Omental fat pad (tissue), 4 donors: ENCODE data around the gene ANK3. TPM values are rescaled to one million over a fixed set of nuclear protein-coding genes. Genes with fewer than 3 reads are reported as not detected.

Experiments
- ATAC-seq: fragments of 150-250 bp; one replicate; pipeline ENCODE4 v1.9.1; 2016; ENCODE audit warnings: mild to moderate bottlenecking, moderate library complexity; ENCODE audit not compliant: low FRiP score
- DNase-seq: peaks from one replicate; pipeline ENCODE4 v3.0.0-alpha.2; 2019; ENCODE audit warnings: low spot score
- total RNA-seq, 4 donors: library from RNA; depleted of rRNA; stranded (reverse); fragments of >200 nt; gene quantifications; one replicate each; pipeline ENCODE4 v1.1.0, GENCODE V29; 2016
- TF ChIP-seq, protein P1 (sequence below), 3 donors: fragments of 450-650 bp; IDR thresholded peaks; one replicate each; pipeline ENCODE4 v1.5.1; 2016 to 2017; ENCODE audit warnings: antibody characterized with exemption in 3 of 3, mild to moderate bottlenecking in 3 of 3, moderate library complexity in 2 of 3

ANK3 gene
- total RNA-seq, 4 donors from 2014 or later: 10.5 to 22.5 (median 13.3) TPM

DNA sequence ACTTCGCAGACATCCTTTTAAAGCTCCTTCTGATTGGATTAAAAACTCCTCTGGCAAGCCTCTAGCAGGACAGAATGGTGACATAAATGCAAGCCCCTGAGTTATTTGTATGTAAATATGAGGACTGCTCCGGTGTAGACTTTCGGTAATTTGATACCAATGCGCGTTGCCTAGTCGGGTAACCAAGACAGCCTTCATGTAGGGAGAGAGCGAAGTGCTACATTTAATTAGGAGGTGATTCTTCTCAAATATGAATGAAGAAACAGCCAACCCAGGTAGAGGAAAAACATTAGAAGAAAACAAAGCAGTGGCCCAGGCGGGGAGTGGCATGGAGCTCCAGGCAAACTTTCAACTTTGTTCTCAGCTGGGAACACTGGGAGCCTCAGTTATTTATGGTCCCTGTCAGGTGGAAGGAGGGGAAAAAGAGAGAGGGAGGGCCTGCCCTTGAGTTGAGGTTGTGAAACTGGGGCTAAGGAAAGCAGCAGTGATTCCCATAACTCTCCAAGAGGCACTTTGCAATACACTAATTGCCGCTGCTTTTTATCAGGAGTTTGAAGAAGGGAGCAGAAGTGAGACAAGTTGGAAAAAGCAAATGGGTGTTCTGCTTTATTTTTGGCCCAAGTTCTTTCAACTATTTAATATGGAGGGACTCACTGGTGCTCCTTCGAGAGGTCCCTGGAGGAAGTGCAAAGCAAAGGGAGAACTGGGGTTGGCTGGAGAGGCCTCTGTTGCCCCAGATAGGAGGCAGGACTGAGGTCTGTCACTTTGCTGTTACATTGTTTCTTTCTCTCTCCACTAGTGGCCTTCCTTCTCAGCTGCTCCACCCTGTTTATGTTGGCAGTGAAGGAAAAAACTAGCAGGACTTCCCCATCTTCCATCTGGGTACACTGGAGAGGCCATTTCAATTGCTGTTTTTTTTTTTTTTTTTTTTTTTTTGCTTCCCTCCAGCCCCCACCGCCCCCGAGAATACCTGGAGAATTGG lies 248.7 kb downstream of the ANK3 start:
- TF ChIP-seq, protein P1, sequence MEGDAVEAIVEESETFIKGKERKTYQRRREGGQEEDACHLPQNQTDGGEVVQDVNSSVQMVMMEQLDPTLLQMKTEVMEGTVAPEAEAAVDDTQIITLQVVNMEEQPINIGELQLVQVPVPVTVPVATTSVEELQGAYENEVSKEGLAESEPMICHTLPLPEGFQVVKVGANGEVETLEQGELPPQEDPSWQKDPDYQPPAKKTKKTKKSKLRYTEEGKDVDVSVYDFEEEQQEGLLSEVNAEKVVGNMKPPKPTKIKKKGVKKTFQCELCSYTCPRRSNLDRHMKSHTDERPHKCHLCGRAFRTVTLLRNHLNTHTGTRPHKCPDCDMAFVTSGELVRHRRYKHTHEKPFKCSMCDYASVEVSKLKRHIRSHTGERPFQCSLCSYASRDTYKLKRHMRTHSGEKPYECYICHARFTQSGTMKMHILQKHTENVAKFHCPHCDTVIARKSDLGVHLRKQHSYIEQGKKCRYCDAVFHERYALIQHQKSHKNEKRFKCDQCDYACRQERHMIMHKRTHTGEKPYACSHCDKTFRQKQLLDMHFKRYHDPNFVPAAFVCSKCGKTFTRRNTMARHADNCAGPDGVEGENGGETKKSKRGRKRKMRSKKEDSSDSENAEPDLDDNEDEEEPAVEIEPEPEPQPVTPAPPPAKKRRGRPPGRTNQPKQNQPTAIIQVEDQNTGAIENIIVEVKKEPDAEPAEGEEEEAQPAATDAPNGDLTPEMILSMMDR (IDR thresholded peaks at IDR 0.05): no peak
- ATAC-seq: peak; percentile 74
- DNase-seq: no peak

DNA sequence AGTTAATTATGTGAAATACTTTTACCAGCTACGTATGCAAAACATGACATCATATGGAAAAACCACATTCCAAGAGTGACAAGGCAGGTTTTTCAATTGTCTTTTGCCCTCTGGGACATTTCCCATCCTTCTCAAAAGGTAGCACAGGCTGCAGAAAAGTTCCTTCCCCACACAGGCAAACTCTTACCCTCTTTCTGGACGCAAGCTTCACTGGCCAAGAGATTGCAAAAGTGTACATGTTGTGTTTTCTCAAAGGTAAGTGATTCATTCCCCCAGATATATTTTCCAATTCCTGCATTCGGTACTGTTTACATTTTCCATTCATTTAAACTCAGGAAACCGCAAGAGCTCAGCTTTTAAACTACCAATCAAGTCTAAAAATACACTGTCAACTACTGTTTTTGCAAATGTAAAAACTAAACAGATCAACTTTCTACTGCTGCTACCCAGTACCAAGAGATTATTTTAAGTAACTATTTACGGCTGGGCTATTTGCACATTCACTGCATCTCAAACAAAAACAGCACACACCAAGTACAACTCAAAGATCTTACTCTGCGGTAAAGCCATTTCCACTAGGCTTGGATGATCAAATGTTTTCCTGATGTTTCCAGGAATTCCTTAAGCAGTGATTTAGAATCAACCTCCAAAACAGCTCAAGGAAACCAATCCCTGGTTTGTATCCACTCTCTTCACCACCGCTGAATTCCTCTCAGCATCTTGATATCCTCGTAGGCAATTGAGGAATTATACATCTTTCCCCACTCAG lies 249.7 kb downstream of the ANK3 start:
- no peak for ATAC-seq
- DNase-seq: no peak
- TF ChIP-seq, protein P1 (IDR thresholded peaks at IDR 0.05): no peak

DNA sequence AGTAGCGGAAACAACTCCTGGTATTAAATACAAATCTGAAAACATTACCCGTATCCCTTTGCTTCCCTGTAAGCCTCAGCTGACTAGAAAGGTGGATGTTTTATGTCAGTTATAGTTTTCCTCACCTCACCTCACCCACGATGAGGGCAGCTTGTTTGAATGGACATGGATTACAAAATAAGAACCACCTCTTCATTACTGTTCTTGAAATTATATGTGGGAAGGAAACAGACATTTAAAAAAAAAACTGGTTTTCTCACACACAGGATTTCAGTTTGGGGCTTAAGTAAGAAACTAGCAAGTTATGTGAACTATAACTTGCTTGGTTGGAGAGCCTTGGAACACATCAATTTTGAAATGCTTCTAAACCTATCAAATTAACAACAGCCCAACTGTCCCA lies 250.4 kb downstream of the ANK3 start:
- no peak for DNase-seq
- ATAC-seq: no peak
- TF ChIP-seq, protein P1 (IDR thresholded peaks at IDR 0.05): no peak

DNA sequence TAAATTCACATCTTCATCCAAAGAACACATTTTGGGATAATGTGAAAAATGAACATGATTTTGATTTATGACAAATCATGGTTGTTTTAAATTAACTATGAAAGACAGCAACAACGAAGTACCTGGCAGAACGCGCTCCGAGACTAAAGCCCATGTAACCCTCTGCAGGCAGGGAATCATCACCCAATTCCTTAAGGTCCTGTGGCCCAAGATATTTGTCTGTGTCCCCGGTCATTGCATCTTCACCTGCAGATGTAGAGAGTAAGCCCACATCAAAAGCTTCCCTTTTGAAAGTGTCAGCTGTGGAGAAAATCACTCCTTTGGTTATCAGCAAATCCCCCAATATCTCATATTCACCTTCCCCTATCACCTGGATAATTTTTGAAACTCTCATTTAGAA lies 250.8 kb downstream of the ANK3 start:
- DNase-seq: no peak
- TF ChIP-seq, protein P1 (IDR thresholded peaks at IDR 0.05): no peak
- ATAC-seq: no peak

DNA sequence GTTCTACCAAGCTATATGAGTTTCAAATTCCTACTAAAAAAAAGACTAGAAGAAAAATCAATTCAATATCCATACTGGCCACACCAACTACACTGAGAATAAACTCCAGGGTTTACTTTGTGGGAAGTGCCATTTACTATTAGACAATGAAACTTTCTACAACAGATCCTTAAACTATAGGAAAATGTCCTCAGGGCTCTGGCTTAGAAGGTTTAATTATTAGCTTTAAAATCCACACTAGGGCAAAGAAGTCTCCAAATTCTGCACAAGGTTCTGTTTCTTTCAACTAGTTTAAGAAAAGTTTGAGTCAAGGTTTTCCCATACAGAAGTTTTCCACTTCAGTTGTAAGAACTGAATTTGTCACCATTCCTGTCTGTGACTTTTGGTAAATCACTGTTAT lies 251.6 kb downstream of the ANK3 start:
- ATAC-seq (no peak), DNase-seq (no peak)
- TF ChIP-seq, protein P1 (IDR thresholded peaks at IDR 0.05): no peak

DNA sequence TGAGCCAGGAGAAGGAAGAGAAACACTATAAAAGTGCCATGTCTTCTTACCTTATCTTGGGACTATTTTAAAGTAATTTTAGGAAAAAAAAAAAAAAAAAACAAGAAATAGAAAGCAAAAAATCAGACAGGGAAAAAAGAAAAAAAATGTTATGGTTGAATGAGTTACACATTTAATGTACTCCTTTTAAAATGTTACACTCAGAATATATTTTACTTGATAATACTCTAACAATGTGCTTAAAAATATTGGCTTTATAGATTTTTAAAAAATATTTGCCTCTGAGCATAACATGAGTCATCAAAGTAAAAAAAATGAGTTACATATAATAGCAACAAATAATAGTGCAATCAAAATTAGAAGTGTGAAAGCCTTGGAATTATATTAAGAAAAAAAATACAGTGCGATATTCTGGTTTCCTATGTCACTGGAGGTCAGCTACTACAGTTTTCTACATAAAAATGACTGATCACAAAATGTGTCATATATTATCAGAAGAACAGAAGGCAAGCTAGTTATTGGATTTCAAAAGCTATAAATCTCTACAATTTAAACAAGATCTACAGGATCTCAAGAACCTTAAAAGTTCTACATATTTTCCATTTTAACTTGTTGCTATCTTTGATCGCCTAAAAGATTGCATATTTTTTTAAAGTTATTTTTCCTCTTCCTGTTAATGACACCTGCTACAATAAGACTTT lies 252.2 kb downstream of the ANK3 start:
- TF ChIP-seq, protein P1 (IDR thresholded peaks at IDR 0.05): no peak
- DNase-seq: no peak
- ATAC-seq: no peak
